ENCODE measurements around the gene GLG1.
"Not testable (repeated sequence)": the region's sequence is repeated elsewhere in the genome, so short reads cannot be mapped to it uniquely, and the experiment has no call there.

The GLG1 gene

DNA sequence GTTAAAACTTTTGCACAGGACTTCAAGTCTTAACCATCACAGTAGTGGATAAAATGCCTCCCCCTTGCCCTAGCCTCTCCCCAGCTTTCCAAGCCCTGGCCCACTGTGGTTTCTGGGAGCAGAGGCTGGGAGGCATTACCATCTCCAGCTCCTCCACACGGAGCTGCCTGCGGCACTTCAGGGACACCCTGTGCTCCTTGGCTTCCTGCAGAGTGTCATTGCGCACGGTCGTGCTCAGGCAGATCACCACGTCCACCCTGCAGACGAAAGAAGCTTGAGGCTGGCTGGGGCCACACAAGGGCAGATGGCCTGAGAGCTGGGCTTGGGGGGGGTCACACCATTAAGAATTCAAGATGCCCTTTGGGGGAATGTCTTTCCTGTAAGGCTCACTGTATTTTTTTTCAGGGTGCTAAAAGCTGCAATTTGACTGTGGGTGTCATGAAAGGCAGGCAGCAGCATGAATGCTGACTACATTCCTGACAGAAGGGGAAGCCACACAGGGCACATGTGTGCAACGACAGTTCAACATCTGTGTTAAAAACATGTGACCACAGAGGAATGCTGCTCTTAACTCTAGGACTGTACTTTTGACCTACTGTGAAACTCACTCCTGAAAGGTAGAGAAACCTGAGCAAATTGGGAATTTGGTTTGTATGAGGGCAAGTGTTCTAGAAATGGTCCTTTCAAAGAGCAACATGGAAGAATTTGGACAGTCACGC lies 137.9 kb downstream of the GLG1 start:
- DNase-seq: no peak

DNA sequence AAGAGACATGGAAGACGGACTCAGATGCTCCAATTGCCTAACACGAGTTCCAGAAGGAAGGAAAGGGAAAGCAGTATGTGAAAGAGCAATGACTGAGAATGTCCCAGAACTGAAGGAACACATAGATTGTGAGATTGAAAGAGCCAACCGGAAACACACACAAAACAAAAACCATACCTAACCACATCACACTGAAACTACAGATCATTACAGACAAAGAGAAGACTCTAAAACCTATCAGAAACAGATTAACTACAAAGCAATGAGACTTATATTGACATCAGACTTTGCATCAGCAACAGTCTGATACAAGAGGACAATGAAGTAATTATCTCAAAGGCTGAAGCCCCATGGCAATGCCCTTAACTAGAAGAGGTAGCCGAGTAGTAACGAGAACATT lies 140.0 kb downstream of the GLG1 start:
- DNase-seq: no peak

- no peak for DNase-seq
Observed at GRCh38 chr16:74465851-74466685, 140.8 kb downstream of the GLG1 start.

GRCh38 chr16:74465281-74465680 lies 141.6 kb downstream of the GLG1 start:
- DNase-seq: no peak

DNA sequence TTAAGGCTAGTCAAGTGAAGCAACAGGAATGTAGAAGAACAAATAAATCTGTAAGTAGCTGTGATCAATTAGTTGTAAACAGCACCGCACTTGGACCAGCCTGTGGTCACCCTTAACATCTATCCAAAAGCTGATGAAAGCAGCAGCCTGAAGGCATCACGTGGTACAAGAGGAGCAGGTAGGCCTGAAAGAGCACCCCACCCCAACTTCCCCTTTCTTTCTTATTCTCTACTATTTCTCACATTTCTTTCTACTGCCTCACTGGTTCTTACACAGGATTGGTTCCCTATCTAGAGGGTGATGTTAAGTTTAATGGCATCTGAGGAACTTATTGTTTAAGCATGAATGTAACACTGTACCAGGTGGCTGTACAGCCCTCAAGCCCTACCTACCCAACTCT lies 143.0 kb downstream of the GLG1 start:
- DNase-seq: no peak

DNA sequence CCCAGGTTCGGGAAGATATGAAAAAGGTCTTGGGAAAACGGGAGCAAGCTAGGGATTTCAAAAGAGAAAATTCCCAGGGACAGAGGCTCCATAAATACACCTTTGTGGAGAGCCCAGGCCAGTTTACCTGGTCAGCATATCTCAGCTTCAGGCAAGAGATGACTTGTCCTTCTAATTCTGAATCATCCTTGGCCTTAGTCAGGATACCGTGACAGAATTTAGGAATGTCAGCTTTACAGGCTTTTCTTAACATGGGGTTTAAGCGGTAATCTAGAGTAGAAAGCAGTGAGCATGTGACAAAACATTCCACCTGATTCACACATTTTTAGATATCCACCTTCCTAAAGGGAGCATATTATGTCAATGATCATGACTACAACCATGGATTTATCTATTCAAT lies 144.6 kb downstream of the GLG1 start:
- DNase-seq: no peak

- no peak for DNase-seq
Observed at GRCh38 chr16:74461826-74462225, 145.1 kb downstream of the GLG1 start.

GRCh38 chr16:74460542-74460941 lies 146.4 kb downstream of the GLG1 start:
- DNase-seq: no peak

DNA sequence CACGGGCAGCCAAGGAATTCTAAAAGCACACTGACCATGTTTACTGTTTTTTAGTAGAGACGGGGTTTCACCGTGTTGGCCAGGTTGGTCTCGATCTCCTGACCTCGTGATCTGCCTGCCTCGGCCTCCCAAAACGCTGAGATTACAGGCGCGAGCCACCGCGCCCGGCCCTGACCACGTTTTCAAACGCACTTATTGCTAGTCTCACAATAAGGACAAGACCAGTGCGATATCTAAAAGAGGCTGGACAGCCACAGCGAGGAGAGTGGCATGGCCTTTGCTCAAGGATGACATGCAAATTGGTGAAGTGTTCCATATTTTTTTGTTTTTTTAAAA lies 150.7 kb downstream of the GLG1 start:
- DNase-seq: no peak

DNA sequence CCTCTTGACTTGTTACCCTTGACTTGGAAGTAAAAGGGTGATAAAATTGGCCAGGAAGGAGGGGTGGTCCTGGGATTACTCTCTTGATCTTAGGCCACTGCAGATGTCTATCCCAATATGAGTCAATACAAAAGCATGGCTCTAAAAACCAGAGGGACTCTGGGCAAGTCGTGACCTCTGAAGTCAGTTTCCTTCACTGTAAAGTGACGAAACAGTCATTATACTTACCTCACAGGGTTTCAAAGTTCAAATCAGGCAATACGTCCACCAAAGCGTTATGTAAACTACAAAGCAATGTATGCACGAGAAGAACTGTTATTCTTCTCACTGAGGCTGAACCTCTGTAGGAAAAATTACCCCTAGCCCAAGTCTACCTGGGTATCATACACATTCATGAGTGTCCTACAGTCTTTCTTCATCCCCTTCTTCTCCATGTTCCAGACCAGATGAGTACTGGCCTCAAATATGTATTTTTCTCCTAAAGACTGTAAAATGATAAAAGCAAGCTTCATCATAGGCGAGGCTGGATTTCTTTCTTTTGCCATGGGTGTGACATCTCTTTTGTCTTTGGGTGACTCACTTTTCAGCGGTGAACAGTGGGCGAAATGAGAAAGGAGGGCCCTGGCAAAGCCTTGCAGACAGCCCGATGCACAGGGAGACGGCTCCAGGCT lies 151.2 kb downstream of the GLG1 start:
- no peak for DNase-seq

- DNase-seq: no peak
Observed at GRCh38 chr16:74455213-74455612, 151.7 kb downstream of the GLG1 start.

DNA sequence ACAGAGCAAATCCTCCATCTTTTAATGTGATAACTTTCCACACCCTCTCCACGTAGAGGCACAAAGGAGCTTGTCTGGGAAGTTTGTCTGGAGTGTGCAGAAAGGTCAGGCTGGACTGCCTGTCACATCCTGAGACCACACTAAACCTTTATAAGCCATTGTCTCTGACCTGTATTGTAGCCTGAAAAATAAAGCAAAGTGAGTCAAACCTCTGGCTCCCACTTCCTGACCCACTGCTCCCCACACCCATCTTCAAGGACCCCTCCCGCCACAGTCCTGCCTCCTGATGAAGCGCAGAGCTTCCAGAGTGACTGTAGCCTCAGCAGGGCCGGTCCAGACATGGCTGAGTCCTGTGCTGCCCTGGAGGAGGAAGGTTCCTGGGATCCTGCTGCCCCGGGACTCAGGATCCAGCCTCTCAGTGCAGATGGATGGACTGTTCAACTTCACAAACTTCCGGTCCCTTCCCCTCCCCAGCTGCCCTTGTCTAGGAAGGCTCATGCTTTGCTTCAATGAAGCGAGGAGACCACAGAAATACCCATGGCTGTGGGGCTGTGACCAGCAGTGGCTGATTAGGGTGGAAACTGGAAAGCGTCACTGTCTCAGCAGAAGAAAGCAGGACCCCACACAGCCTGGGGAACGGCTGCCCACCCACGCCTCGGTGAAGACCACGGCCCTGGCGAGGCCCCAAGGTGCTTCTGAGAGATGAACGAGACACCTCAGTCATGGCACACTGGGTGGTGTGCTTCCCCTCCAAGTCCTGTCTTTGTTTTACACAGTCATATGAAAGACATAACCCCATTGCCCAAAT lies 154.8 kb downstream of the GLG1 start:
- DNase-seq: no peak

GRCh38 chr16:74450967-74451760 lies 155.8 kb downstream of the GLG1 start:
- no peak for DNase-seq

- no peak for DNase-seq
Observed at GRCh38 chr16:74450236-74450635, 156.7 kb downstream of the GLG1 start.

DNA sequence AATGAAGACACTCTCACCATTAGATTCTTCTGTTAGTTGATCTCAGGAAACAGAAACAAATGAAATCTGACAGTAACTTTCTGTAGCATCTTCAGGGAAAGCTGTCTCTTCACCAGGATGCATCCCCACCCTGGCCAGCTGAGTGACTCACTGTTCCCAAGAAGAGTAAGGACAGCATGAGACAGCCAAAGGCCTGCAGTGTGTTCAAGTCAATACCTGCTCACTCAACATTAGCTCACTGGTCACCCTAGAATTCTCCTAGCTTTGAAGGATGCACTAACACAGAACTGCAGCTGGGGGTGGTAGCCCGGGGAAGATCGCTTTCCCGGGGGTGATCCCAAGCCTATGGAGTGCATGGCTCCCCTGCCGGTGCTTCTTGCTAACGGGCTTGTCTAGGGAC lies 157.4 kb downstream of the GLG1 start:
- no peak for DNase-seq

- peak; percentile 59 for DNase-seq
Observed at GRCh38 chr16:74448990-74449389, 157.9 kb downstream of the GLG1 start.

DNA sequence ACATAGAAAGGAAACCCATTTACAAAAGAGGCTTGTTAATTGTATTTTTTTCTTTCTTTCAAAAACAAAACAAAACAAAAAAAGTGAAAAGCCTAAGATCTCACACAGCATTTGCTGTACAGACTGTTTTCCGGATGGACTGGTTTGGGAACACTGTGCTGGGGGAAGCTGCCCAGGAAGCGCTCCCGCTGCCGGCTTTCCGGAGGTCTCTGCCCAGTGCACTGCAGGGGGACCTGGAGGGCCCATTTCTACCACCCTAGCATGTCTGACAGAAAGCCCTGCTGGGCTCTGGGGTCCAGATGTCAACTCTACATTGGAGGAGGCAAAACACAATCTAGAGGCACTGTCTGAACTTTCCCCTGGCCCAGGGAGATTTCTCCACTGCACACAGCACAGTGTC lies 159.3 kb downstream of the GLG1 start:
- DNase-seq: no peak

GRCh38 chr16:74446866-74447265 lies 160.0 kb downstream of the GLG1 start:
- DNase-seq: no peak

- not testable (repeated sequence) for DNase-seq
Observed at GRCh38 chr16:74443624-74444346, 163.1 kb downstream of the GLG1 start.

DNA sequence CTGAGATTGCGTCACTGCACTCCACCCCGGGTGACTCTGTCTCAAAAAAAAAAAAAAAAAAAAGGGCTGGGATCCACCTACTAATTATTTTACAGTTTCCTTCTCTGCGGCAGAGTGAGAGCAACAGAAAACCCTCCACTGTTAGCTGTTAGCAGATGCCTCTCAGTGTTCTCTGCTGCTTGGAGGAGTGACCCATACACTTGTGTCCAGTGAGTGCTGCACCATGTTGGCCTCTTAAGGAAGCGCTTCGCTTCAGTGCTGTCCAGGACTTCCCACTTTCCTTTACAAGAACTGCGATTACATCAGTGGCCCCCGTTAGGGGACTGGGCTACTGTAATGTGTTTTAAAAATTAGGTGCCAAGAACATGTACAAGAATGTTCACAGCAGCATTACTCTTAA lies 167.2 kb downstream of the GLG1 start:
- DNase-seq: no peak

- no peak for DNase-seq
Observed at GRCh38 chr16:74438492-74438979, 168.4 kb downstream of the GLG1 start.

All from 8988T (cell line).